Neural cell (in vitro differentiated cells): ENCODE data around the gene MED22. TPM values are rescaled to one million over a fixed set of nuclear protein-coding genes. Genes with fewer than 3 reads are reported as not detected.

Source experiments
- H2AFZ ChIP-seq: fragments of 200-600, 300-800 bp; sonication (generic), shearing (Covaris generic); 2 replicates; pipeline ENCODE4 v1.6.0; 2014; ENCODE audit warnings: low read depth, mild to moderate bottlenecking, antibody characterized with exemption, low read length, moderate library complexity
- H3F3A ChIP-seq: fragments of 200-600 bp; shearing (Covaris generic); 2 replicates; pipeline ENCODE4 v1.6.1; 2016; ENCODE audit warnings: mild to moderate bottlenecking, moderate library complexity, mixed read lengths, antibody characterized with exemption, low read length; ENCODE audit not compliant: insufficient read depth, poor library complexity, severe bottlenecking
- H3K27ac ChIP-seq: fragments of 200-600, 300-800 bp; sonication (generic), shearing (Covaris generic); 2 replicates; pipeline ENCODE4 v1.5.1; 2014; ENCODE audit warnings: mild to moderate bottlenecking, low read length, moderate library complexity
- H3K27me3 ChIP-seq: fragments of 300-800, 200-600 bp; sonication (generic), shearing (Covaris generic); 2 replicates; pipeline ENCODE4 v1.6.0; 2014; ENCODE audit warnings: mild to moderate bottlenecking, low read depth, low read length, moderate library complexity; ENCODE audit not compliant: insufficient read depth
- H3K36me3 ChIP-seq: fragments of 300-800, 200-600 bp; sonication (generic), shearing (Covaris generic); 2 replicates; pipeline ENCODE4 v1.5.1; 2014; ENCODE audit warnings: mild to moderate bottlenecking, antibody characterized with exemption, low read length, moderate library complexity; ENCODE audit not compliant: insufficient read depth
- H3K4me2 ChIP-seq: fragments of 300-800, 200-600 bp; sonication (generic), shearing (Covaris generic); 2 replicates; pipeline ENCODE4 v1.6.0; 2014; ENCODE audit warnings: mild to moderate bottlenecking, low read length
- H3K4me3 ChIP-seq: fragments of 300-800, 200-600 bp; sonication (generic), shearing (Covaris generic); 2 replicates; pipeline ENCODE4 v1.5.1; 2014; ENCODE audit warnings: mild to moderate bottlenecking, low read length, moderate library complexity
- H3K79me2 ChIP-seq: fragments of 200-600 bp; shearing (Covaris generic); replicated peaks from 2 replicates; pipeline ENCODE4 v1.6.0; 2014; ENCODE audit warnings: mild to moderate bottlenecking, low read length, moderate library complexity; ENCODE audit not compliant: insufficient read depth
- H3K9ac ChIP-seq: fragments of 300-800, 200-600 bp; sonication (generic), shearing (Covaris generic); 2 replicates; pipeline ENCODE4 v1.6.1; 2016; ENCODE audit warnings: mild to moderate bottlenecking, low read length, mixed read lengths
- H3K9me2 ChIP-seq: fragments of 200-600 bp; shearing (Covaris generic); 2 replicates; pipeline ENCODE4 v1.6.1; 2016; ENCODE audit warnings: mild to moderate bottlenecking, low read length, mixed read lengths; ENCODE audit not compliant: insufficient read depth
- H3K9me3 ChIP-seq: fragments of 200-600, 300-800 bp; sonication (generic), shearing (Covaris generic); 2 replicates; pipeline ENCODE4 v1.6.1; 2016; ENCODE audit warnings: mild to moderate bottlenecking, mixed run types, low read length, moderate library complexity, mixed read lengths
- H4K20me1 ChIP-seq: fragments of 200-600 bp; shearing (Covaris generic); 2 replicates; pipeline ENCODE4 v1.6.1; 2016; ENCODE audit warnings: mild to moderate bottlenecking, mixed run types; ENCODE audit not compliant: insufficient read depth
- EP300 ChIP-seq: fragments of 450-650 bp; conservative IDR thresholded peaks from 2 replicates; pipeline ENCODE4 v1.6.1; 2014; ENCODE audit warnings: antibody characterized with exemption, mild to moderate bottlenecking, moderate library complexity; ENCODE audit not compliant: poor library complexity, severe bottlenecking
- EZH2 ChIP-seq: fragments of 200-600, 300-800 bp; shearing (Covaris generic), sonication (generic); IDR thresholded peaks from 2 replicates; pipeline ENCODE4 v1.6.1; 2014; ENCODE audit warnings: antibody characterized with exemption, low read length, borderline replicate concordance, mild to moderate bottlenecking; ENCODE audit not compliant: insufficient read depth, poor library complexity, severe bottlenecking
- MXI1 ChIP-seq: fragments of 450-650 bp; conservative IDR thresholded peaks from 2 replicates; pipeline ENCODE4 v1.6.1; 2014; ENCODE audit warnings: antibody characterized with exemption, mild to moderate bottlenecking; ENCODE audit not compliant: poor library complexity, severe bottlenecking
- POLR2AphosphoS5 ChIP-seq: IDR thresholded peaks from 2 replicates; pipeline ENCODE4 v1.6.1; 2012
- RAD21 ChIP-seq: fragments of 450-650 bp; conservative IDR thresholded peaks from 2 replicates; pipeline ENCODE4 v1.6.1; 2014; ENCODE audit warnings: antibody characterized with exemption, mild to moderate bottlenecking, moderate library complexity
- SMC3 ChIP-seq: fragments of 450-650 bp; conservative IDR thresholded peaks from 2 replicates; pipeline ENCODE4 v1.6.1; 2014; ENCODE audit warnings: antibody characterized with exemption, mild to moderate bottlenecking, moderate library complexity; ENCODE audit not compliant: poor library complexity
- TAF1 ChIP-seq: IDR thresholded peaks from 2 replicates; pipeline ENCODE4 v1.6.1; 2012; ENCODE audit warnings: low read depth
- polyA plus RNA-seq: library from polyadenylated mRNA; depleted of rRNA; stranded (reverse); fragments of >200 nt; gene quantifications from 2 replicates; pipeline ENCODE4 v1.2.3, GENCODE V29; 2014
- TF ChIP-seq, protein P1 (sequence below): IDR thresholded peaks from 2 replicates; pipeline ENCODE4 v1.6.1; 2012; ENCODE audit warnings: borderline replicate concordance
- TF ChIP-seq, protein P2 (sequence below): fragments of 450-650 bp; IDR thresholded peaks from 2 replicates; pipeline ENCODE4 v1.5.1; 2014; ENCODE audit warnings: antibody characterized with exemption, mild to moderate bottlenecking, moderate library complexity; ENCODE audit not compliant: poor library complexity, severe bottlenecking

Gene MED22
- polyA plus RNA-seq, 1 donor from 2014 or later = 57.5 TPM

DNA sequence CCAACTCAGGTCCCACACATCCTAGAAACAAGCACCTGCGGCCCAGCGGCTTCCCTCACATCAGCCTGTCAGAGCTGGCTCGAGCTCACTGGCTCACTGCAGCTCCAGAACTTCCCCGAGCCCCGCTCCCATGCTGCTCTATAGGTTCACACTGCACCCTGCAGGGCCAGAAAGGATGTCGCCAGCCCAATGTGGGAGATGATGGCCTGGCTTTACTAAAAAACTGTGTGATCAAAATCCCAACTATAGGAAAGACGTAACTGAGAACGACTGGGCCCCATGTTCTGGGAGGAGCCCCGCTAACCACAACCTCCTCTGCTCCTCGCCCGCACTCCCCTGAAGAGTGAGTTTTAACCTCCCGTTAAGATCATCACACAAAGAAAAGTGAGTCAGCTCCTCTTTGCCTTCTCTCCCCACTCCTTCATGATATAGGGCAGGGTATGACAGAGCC lies 23.4 kb upstream of the MED22 start:
- no peak overlapping the region for H3K4me2 ChIP-seq
- H3K27me3 ChIP-seq = no peaks in the 10 kb centered on the region
- peaks cover 49% of the 10 kb centered on the region for H3K79me2 ChIP-seq
- no peaks in the 10 kb centered on the region for H3K9me2 ChIP-seq
- TF ChIP-seq EZH2 (no peak), SMC3 (no peak), RAD21 (no peak), EP300 (no peak), POLR2AphosphoS5 (no peak), MXI1 (no peak), TAF1 (no peak)
- TF ChIP-seq, protein P1, sequence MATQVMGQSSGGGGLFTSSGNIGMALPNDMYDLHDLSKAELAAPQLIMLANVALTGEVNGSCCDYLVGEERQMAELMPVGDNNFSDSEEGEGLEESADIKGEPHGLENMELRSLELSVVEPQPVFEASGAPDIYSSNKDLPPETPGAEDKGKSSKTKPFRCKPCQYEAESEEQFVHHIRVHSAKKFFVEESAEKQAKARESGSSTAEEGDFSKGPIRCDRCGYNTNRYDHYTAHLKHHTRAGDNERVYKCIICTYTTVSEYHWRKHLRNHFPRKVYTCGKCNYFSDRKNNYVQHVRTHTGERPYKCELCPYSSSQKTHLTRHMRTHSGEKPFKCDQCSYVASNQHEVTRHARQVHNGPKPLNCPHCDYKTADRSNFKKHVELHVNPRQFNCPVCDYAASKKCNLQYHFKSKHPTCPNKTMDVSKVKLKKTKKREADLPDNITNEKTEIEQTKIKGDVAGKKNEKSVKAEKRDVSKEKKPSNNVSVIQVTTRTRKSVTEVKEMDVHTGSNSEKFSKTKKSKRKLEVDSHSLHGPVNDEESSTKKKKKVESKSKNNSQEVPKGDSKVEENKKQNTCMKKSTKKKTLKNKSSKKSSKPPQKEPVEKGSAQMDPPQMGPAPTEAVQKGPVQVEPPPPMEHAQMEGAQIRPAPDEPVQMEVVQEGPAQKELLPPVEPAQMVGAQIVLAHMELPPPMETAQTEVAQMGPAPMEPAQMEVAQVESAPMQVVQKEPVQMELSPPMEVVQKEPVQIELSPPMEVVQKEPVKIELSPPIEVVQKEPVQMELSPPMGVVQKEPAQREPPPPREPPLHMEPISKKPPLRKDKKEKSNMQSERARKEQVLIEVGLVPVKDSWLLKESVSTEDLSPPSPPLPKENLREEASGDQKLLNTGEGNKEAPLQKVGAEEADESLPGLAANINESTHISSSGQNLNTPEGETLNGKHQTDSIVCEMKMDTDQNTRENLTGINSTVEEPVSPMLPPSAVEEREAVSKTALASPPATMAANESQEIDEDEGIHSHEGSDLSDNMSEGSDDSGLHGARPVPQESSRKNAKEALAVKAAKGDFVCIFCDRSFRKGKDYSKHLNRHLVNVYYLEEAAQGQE = no peak
- TF ChIP-seq, protein P2, sequence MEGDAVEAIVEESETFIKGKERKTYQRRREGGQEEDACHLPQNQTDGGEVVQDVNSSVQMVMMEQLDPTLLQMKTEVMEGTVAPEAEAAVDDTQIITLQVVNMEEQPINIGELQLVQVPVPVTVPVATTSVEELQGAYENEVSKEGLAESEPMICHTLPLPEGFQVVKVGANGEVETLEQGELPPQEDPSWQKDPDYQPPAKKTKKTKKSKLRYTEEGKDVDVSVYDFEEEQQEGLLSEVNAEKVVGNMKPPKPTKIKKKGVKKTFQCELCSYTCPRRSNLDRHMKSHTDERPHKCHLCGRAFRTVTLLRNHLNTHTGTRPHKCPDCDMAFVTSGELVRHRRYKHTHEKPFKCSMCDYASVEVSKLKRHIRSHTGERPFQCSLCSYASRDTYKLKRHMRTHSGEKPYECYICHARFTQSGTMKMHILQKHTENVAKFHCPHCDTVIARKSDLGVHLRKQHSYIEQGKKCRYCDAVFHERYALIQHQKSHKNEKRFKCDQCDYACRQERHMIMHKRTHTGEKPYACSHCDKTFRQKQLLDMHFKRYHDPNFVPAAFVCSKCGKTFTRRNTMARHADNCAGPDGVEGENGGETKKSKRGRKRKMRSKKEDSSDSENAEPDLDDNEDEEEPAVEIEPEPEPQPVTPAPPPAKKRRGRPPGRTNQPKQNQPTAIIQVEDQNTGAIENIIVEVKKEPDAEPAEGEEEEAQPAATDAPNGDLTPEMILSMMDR = no peak
- H4K20me1 ChIP-seq = no peaks in the 10 kb centered on the region
- no peaks in the 10 kb centered on the region for H3F3A ChIP-seq
- H3K36me3 ChIP-seq = no peaks in the 10 kb centered on the region
- no peak overlapping the region for H2AFZ ChIP-seq
- H3K4me3 ChIP-seq = no peak overlapping the region
- no peak overlapping the region for H3K9ac ChIP-seq
- H3K9me3 ChIP-seq = no peaks in the 10 kb centered on the region
- H3K27ac ChIP-seq = no peak overlapping the region

DNA sequence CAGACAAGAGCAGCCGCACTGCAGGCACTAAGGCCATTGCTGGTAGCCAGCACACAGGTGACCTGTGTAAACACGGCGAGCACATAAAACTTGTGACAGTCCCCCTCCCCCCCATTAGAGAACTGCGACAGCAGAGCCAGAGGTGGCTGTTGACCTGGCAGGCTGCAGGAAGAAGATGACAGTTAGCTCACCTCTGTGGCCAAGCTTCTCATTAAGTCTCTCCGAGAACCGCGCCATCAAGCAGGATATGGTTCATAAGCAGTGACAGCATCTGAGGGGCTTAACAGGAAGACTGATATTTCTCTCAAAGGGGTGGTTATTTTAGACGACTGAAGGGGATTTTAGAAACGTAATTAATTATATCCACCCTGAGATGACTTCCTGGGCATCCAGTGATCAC lies 22.8 kb upstream of the MED22 start:
- Histone ChIP-seq H3F3A (no peaks in the 10 kb centered on the region), H3K9me2 (no peaks in the 10 kb centered on the region), H3K27me3 (no peaks in the 10 kb centered on the region), H3K4me3 (no peak overlapping the region), H3K9ac (no peak overlapping the region), H4K20me1 (no peaks in the 10 kb centered on the region), H3K27ac (no peak overlapping the region), H2AFZ (no peak overlapping the region), H3K9me3 (no peaks in the 10 kb centered on the region), H3K4me2 (no peak overlapping the region), H3K79me2 (peaks cover 49% of the 10 kb centered on the region), H3K36me3 (no peaks in the 10 kb centered on the region)
- TF ChIP-seq SMC3 (no peak), EP300 (no peak), TAF1 (no peak), RAD21 (no peak), EZH2 (no peak), MXI1 (no peak), POLR2AphosphoS5 (no peak)
- TF ChIP-seq, protein P1 = no peak
- TF ChIP-seq, protein P2 = no peak
